Measurements from ENCODE around the gene ARPC4. TPM values are rescaled to one million over a fixed set of nuclear protein-coding genes. Genes with fewer than 3 reads are reported as not detected.

The ARPC4 gene
- total RNA-seq, 2 donors from 2014 or later: 196 to 204 TPM

GRCh38 chr3:9793161-9793781 is 389 bp downstream of the ARPC4 start:
- ATAC-seq (ENCODE audit: insufficient number of reproducible peaks, low FRiP score, low read depth) (peak; percentile 33), DNase-seq (ENCODE audit: low spot score) (no peak)
- Histone ChIP-seq H3K4me1 (ENCODE audit: control insufficient read depth in 1 of 2, low read depth in 2 of 2) (peaks cover 17 to 40% of the 10 kb centered on the region in 2 donors), H3K27ac (peak overlapping the region; percentile 99), H3K4me3 (peak overlapping the region; percentile 99), H3K27me3 (replicated peaks; ENCODE audit: insufficient read depth) (no peaks in the 10 kb centered on the region), H3K36me3 (peaks cover 27% of the 10 kb centered on the region), H3K9me3 (no peaks in the 10 kb centered on the region)
- no peak for TF ChIP-seq CTCF (IDR thresholded peaks at IDR 0.05)

DNA sequence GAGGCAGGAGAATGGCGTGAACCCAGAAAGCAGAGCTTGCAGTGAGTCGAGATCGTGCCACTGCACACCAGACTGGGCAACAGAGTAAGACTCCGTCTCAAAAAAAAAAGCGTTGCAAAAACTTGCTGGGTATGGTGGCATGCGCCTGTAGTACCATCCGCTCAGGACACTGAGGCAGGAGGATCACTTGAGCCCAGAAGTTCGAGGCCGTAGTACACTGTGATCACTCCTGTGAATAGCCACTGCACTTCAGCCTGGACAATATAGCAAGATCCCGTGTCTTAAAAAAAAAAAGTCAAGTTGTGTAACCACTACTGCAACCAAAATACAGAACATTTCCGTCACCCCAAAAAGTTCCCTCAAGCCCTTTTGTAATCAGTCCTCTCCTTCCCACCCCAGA is 1.5 kb downstream of the ARPC4 start:
- Histone ChIP-seq H3K4me1 (ENCODE audit: control insufficient read depth in 1 of 2, low read depth in 2 of 2) (peaks cover 17 to 40% of the 10 kb centered on the region in 2 donors), H3K4me3 (peak overlapping the region; percentile 99), H3K27ac (no peak overlapping the region), H3K27me3 (replicated peaks; ENCODE audit: insufficient read depth) (no peaks in the 10 kb centered on the region), H3K36me3 (peaks cover 27% of the 10 kb centered on the region), H3K9me3 (no peaks in the 10 kb centered on the region)
- TF ChIP-seq CTCF (IDR thresholded peaks at IDR 0.05): no peak
- no peak for ATAC-seq (ENCODE audit: insufficient number of reproducible peaks, low FRiP score, low read depth)
- DNase-seq (ENCODE audit: low spot score): no peak

DNA sequence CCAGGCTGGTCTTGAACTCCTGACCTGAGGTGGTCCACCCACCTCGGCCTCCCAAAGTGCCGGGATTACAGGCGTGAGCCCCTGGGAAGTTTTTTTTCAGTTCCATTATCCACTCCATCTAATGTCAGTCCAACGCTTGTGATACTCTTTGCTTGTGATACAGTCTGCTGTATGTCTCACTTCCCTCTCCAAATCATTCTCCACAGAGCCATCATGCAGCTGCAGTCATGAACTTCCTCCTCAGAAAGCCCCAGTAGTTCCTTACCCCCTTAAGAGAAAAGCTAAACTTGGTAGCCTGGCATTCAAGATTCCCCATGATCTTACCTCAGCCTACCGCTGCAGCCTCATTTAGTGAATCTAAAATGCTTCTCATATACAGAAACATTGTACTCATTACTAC is 2.3 kb downstream of the ARPC4 start:
- no peaks in the 10 kb centered on the region for H3K27me3 ChIP-seq (replicated peaks; ENCODE audit: insufficient read depth)
- no peaks in the 10 kb centered on the region for H3K9me3 ChIP-seq
- H3K36me3 ChIP-seq: peaks cover 31% of the 10 kb centered on the region
- TF ChIP-seq CTCF (IDR thresholded peaks at IDR 0.05): no peak
- ATAC-seq (ENCODE audit: insufficient number of reproducible peaks, low FRiP score, low read depth): no peak
- no peak overlapping the region for H3K27ac ChIP-seq
- DNase-seq (ENCODE audit: low spot score): no peak
- no peak overlapping the region for H3K4me3 ChIP-seq
- H3K4me1 ChIP-seq (ENCODE audit: control insufficient read depth in 1 of 2, low read depth in 2 of 2): peaks cover 17 to 40% of the 10 kb centered on the region in 2 donors

DNA sequence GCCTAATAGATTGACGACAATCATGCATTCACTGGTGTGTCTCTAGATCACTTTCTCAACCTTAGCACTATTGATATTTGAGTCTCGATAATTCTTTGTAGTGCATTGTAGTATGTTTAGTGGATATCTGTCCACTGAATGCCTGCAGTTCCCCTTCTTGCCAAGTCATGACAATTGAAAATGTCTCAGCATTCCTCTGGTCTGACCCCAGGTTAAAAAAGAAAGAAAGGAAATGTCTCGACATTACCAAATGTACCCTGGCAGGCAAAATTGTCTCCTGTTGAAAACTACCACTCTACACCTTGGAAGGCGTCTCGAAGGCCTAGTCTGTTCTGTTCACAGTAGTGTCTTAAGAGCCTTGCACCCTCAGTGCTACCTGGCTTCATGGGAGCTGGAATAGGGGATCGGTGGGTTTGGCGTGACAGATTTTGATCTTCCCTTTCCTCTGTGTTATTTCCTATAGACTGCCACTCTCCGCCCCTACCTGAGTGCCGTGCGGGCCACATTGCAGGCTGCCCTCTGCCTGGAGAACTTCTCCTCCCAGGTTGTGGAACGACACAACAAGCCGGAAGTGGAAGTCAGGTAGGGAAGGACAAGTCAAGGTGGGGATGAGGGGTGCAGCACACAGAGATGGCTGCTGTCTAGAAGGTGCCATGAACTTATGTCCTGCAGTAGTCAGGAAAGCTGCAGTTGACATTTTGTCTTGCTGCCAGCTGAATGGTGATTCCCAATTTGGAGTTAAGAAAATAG is 4.5 kb downstream of the ARPC4 start:
- Histone ChIP-seq H3K9me3 (no peaks in the 10 kb centered on the region), H3K36me3 (peaks cover 45% of the 10 kb centered on the region)

More for the DNA sequence above, 4.5 kb downstream of the ARPC4 start:
- Histone ChIP-seq H3K27ac (no peak overlapping the region), H3K27me3 (replicated peaks; ENCODE audit: insufficient read depth) (no peaks in the 10 kb centered on the region), H3K4me1 (ENCODE audit: control insufficient read depth in 1 of 2, low read depth in 2 of 2) (peaks cover 6 to 24% of the 10 kb centered on the region in 2 donors), H3K4me3 (no peak overlapping the region)
- no peak for TF ChIP-seq CTCF (IDR thresholded peaks at IDR 0.05)
- DNase-seq (ENCODE audit: low spot score) (no peak), ATAC-seq (ENCODE audit: insufficient number of reproducible peaks, low FRiP score, low read depth) (no peak)
